GM13977 (cell line): Measurements from ENCODE around the gene PREX1.
A peak's percentile ranks its signal among the peaks of the same experiment; 100 is the strongest.

Experiments used
- DNase-seq: peaks from one replicate; pipeline ENCODE4 v3.0.0; 2012; ENCODE audit warnings: low spot score
- in situ Hi-C: fragments of 300-500 bp; cut with MboI; formaldehyde crosslinking; loops from one replicate; pipeline ENCODE4 v1.12.0; 2022; ENCODE audit warnings: low sequenced_read_pairs, low pct_unique_long_range_greater_than_20kb, mixed read lengths, inconsistent platforms; ENCODE audit not compliant: unreplicated experiment
- TF ChIP-seq, protein P1 (sequence below): IDR thresholded peaks from 2 replicates; pipeline ENCODE4 v1.5.1; 2012; ENCODE audit warnings: mild to moderate bottlenecking, control low read depth; ENCODE audit not compliant: insufficient read depth; ENCODE audit errors: extremely low read depth, missing control alignments

PREX1 gene

DNA sequence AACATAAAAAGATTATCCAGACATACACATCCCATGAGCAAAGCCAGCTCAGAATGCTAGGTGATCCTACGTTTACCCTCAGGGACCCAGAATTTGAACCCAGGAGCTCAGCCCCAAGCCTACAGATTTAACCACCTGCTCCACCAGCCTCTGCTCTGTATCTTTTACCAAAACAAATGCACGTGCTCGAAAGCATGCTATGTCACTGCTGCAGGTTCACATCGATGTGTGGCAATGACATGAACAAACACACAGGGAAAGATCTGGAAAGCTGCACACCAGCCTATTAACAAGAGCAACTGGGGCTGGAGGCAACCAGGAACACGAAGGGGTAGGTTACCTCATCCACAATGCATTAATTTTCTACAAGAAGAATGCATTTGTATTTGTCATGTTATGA is 32.1 kb downstream of the PREX1 start:
- no peak for DNase-seq
- in situ Hi-C loops, result no loop called here
- TF ChIP-seq, protein P1, sequence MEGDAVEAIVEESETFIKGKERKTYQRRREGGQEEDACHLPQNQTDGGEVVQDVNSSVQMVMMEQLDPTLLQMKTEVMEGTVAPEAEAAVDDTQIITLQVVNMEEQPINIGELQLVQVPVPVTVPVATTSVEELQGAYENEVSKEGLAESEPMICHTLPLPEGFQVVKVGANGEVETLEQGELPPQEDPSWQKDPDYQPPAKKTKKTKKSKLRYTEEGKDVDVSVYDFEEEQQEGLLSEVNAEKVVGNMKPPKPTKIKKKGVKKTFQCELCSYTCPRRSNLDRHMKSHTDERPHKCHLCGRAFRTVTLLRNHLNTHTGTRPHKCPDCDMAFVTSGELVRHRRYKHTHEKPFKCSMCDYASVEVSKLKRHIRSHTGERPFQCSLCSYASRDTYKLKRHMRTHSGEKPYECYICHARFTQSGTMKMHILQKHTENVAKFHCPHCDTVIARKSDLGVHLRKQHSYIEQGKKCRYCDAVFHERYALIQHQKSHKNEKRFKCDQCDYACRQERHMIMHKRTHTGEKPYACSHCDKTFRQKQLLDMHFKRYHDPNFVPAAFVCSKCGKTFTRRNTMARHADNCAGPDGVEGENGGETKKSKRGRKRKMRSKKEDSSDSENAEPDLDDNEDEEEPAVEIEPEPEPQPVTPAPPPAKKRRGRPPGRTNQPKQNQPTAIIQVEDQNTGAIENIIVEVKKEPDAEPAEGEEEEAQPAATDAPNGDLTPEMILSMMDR, result no peak

DNA sequence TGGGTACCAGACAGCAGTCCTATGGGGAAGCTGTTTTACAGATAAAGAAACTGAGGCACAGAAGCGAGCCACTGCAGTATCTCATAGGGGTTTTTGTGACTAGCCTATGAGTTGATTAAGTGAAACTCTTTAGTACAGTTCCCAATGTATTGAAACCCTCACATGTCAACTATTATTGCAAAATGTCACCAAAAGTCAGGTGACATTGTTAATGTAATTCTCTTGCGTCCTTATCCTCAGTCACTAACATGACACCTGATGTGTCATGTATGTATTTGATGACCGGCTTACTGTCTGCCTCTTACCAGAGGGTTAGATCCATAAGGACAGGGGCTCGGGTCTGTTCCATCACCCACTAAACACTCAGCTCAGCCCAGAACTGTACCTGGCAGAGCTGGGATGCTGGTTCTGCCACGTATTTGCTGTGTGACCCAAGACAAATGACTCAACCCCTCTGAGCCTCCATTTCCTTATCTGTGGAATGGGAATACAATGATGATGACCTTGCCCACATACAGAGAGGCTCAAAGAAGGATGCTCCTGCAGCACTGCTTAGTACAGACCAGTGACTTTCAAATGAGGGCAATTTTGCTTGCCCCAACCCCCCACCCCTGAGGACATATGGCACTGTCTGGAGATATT is 32.9 kb downstream of the PREX1 start:
- in situ Hi-C loops, result no loop called here
- TF ChIP-seq, protein P1, result no peak
- DNase-seq, result no peak

DNA sequence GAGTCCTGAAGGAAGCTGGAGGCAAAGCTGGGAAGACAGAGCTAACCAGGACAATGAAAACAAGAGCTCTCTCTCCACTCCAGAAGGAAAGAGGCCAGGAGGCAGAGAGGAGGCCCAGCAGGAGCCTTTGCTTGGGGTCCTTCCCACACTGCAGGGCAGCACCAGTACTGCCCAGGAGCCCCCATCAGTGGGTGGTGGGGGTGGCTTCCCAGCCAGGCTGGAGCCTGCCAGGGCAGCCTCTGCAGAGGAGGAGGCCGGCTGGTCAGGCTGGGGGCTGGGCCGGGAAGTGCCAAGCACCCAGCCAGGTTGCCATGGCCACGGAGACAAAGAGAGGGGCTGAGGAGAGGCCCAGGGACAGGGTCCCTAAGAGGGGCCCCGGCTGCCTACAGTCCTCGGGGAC is 33.4 kb downstream of the PREX1 start:
- in situ Hi-C loops, result no loop called here
- TF ChIP-seq, protein P1, result no peak

DNA sequence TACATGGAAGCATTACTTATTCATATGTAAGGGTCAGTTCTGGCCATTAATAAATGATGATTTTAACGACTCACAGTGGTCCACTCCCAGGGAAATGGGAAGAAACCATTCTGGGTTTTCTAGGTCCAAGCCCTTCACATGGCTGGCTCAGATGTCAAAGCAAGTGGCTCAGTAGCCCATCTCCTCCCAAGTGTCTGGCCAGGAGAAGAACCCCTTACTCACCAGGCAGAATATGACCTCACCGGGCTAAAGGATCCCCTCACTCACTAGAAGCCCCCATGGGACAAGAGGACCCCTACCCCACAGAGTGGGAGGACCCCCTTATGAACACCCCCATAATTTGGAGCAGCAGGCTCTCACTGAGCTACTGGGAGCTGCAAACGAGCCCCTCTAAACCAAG is 34.0 kb downstream of the PREX1 start:
- in situ Hi-C loops, result no loop called here

More for the DNA sequence above, 33.4 kb downstream of the PREX1 start:
- DNase-seq, result no peak

DNA sequence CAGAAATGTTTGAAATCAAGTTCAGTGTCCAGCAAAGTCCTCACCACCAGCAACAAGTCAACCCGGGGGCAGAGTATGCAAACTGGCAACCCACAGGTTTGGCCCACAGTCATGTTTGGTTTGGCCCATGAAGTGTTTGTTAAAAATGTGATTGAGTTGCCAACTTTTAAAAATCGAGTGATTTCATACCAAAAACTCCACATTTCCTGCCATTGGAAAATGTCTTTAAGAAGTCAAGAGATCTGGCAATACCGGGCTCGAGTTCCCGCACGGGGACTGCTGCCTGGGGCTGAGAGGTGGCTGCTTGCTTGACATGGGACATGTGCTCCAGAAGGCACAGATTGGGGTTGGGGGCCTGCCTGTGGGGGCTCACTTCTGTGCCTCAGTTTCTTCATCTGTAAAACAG is 36.1 kb downstream of the PREX1 start:
- no peak for DNase-seq
- in situ Hi-C loops, result no loop called here
- TF ChIP-seq, protein P1, result no peak

More for the DNA sequence above, 34.0 kb downstream of the PREX1 start:
- no peak for DNase-seq
- TF ChIP-seq, protein P1, result no peak

DNA sequence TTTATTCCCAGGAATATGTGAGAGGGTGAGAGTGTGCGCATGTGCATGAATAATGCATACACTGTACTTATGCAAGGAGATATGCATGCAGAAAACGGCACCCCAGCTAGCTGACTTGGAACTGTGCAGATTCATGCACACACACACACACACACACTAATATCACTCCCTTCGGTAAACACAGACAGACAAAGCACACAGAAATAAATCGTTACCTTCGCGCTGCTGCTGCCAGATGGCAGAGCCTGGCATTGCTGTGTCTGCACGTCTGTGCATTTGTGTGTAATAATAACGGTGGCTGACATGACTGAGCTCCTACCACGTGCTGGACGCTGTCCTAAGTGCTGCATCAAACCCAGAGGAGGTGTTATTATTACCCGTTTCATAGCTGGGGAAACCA is 36.8 kb downstream of the PREX1 start:
- TF ChIP-seq, protein P1, result peak; percentile 9
- in situ Hi-C loops, result no loop called here
- DNase-seq, result no peak
